ENCODE results near the gene SMIM14. TPM values are rescaled to one million over a fixed set of nuclear protein-coding genes. Genes with fewer than 3 reads are reported as not detected.
"Not testable (repeated sequence)": the region's sequence is repeated elsewhere in the genome, so short reads cannot be mapped to it uniquely, and the experiment has no call there.

Gene SMIM14
- total RNA-seq, 1 experiment from 2014 or later: 48.2 TPM

DNA sequence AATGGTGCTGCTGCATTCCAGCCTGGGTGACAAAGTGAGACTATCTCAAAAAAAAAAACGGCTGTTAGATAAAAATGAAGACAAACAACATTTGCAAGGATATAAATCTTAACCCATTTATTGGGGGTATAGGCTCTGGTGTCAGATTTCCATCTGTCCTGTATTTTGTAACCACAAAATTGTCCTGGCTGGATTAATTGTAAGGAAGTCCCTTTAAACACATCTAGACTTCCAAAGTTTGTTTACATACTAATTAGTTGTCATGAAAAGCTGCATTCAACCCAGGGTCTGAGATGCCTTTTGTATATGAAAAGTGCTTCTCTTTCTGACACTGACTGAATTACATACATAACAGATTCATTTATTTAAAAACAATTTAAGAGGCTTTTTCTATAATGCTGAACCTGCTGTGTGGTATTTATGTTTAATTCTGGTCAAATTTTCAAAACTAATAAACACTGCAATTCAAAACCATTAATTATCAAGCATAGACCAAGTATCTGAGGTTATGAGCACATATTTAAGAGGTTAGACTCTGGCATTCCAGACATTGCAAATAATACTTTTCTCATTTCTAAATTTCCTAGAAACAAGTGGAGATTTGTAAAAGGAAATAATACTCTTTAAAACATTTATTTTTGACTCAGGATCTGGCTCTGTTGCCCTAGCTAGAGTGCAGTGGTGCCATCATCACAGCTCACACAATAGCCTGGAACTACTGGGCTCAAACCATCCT, 93.9 kb downstream of the SMIM14 start:
- BruUV-seq (replicated peaks): no TSS peak
- peaks cover 36% of the 10 kb centered on the region for H3K4me1 ChIP-seq (ENCODE audit: control insufficient read depth, insufficient read depth, low read length)
- H3K36me3 ChIP-seq (ENCODE audit: control insufficient read depth, insufficient read depth, low read length): no peaks in the 10 kb centered on the region; the same call in 1 of the 2 replicates
- peak overlapping the region; percentile 95 for H3K27ac ChIP-seq (ENCODE audit: low read length)
- no peaks in the 10 kb centered on the region for H3K27me3 ChIP-seq (ENCODE audit: control insufficient read depth, insufficient read depth, low read length)
- CTCF ChIA-PET: no interaction called here
- POLR2A ChIA-PET: interaction anchor here (0.6 kb wide), 3 partner anchors 24 to 153 kb away, joined by 4 to 8 read pairs (median 6); no protein-coding TSS in a partner anchor
- intact Hi-C loops (cut with micrococcal nuclease; ENCODE audit: unreplicated experiment): no loop called here
- ATAC-seq (no peak), DNase-seq (ENCODE audit: low read depth, low spot score) (no peak)
- no peaks in the 10 kb centered on the region for H3K9me3 ChIP-seq (ENCODE audit: control insufficient read depth, insufficient read depth, low read depth, low read length)
- no peak overlapping the region for H3K4me3 ChIP-seq (ENCODE audit: low read depth in 2 of 2, low read length in 2 of 2)
- in situ Hi-C loops (cut with HindIII; ENCODE audit: low pct_unique_long_range_greater_than_20kb, low sequenced_read_pairs): no loop called here
- no peak for TF ChIP-seq SIN3A (IDR thresholded peaks at IDR 0.05; ENCODE audit: borderline replicate concordance, insufficient read depth, low read depth, low read length)
- no peak for TF ChIP-seq TCF7L2 (IDR thresholded peaks at IDR 0.05; ENCODE audit: low read depth, low read length)
- TF ChIP-seq, protein P1, sequence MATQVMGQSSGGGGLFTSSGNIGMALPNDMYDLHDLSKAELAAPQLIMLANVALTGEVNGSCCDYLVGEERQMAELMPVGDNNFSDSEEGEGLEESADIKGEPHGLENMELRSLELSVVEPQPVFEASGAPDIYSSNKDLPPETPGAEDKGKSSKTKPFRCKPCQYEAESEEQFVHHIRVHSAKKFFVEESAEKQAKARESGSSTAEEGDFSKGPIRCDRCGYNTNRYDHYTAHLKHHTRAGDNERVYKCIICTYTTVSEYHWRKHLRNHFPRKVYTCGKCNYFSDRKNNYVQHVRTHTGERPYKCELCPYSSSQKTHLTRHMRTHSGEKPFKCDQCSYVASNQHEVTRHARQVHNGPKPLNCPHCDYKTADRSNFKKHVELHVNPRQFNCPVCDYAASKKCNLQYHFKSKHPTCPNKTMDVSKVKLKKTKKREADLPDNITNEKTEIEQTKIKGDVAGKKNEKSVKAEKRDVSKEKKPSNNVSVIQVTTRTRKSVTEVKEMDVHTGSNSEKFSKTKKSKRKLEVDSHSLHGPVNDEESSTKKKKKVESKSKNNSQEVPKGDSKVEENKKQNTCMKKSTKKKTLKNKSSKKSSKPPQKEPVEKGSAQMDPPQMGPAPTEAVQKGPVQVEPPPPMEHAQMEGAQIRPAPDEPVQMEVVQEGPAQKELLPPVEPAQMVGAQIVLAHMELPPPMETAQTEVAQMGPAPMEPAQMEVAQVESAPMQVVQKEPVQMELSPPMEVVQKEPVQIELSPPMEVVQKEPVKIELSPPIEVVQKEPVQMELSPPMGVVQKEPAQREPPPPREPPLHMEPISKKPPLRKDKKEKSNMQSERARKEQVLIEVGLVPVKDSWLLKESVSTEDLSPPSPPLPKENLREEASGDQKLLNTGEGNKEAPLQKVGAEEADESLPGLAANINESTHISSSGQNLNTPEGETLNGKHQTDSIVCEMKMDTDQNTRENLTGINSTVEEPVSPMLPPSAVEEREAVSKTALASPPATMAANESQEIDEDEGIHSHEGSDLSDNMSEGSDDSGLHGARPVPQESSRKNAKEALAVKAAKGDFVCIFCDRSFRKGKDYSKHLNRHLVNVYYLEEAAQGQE (IDR thresholded peaks at IDR 0.05; ENCODE audit: insufficient read depth in 1 of 2, low read depth in 2 of 2, low read length in 1 of 2): no peak
- no peak for TF ChIP-seq POLR2AphosphoS5 (IDR thresholded peaks at IDR 0.05; ENCODE audit: low read depth, low read length)
- TF ChIP-seq, protein P2, sequence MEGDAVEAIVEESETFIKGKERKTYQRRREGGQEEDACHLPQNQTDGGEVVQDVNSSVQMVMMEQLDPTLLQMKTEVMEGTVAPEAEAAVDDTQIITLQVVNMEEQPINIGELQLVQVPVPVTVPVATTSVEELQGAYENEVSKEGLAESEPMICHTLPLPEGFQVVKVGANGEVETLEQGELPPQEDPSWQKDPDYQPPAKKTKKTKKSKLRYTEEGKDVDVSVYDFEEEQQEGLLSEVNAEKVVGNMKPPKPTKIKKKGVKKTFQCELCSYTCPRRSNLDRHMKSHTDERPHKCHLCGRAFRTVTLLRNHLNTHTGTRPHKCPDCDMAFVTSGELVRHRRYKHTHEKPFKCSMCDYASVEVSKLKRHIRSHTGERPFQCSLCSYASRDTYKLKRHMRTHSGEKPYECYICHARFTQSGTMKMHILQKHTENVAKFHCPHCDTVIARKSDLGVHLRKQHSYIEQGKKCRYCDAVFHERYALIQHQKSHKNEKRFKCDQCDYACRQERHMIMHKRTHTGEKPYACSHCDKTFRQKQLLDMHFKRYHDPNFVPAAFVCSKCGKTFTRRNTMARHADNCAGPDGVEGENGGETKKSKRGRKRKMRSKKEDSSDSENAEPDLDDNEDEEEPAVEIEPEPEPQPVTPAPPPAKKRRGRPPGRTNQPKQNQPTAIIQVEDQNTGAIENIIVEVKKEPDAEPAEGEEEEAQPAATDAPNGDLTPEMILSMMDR (IDR thresholded peaks at IDR 0.05): no peak

DNA sequence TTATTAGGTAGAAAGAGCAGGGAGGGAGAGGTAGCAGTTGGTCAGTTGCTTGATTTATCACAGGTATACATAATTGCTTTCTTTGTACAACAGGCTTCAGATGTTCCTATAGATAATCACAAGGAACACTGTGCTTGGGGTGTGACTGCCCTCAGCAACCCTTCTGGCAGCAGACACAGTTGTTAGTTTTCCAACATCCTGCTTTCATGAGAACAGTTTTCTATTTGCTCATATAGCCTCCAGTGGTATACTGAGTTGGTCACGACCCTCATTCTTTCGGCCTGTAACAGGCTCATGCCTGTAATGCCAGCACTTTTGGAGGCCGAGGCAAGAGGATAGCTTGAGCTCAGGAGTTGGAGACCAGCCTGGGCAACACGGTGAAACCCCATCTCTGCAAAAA, 94.6 kb downstream of the SMIM14 start:
- in situ Hi-C loops (cut with HindIII; ENCODE audit: low pct_unique_long_range_greater_than_20kb, low sequenced_read_pairs); intact Hi-C loops (cut with micrococcal nuclease; ENCODE audit: unreplicated experiment); H3K4me3 ChIP-seq (ENCODE audit: low read depth in 2 of 2, low read length in 2 of 2); H3K36me3 ChIP-seq (ENCODE audit: control insufficient read depth, insufficient read depth, low read length); DNase-seq (ENCODE audit: low read depth, low spot score); BruUV-seq (replicated peaks); H3K9me3 ChIP-seq (ENCODE audit: control insufficient read depth, insufficient read depth, low read depth, low read length); CTCF ChIA-PET; ATAC-seq; H3K27me3 ChIP-seq (ENCODE audit: control insufficient read depth, insufficient read depth, low read length): not testable (repeated sequence)
- POLR2A ChIA-PET: interaction anchor here (0.6 kb wide), 1 partner anchor 154 kb away, joined by 8 read pairs; no protein-coding TSS in a partner anchor
- H3K27ac ChIP-seq (ENCODE audit: low read length): peak overlapping the region; percentile 95
- H3K4me1 ChIP-seq (ENCODE audit: control insufficient read depth, insufficient read depth, low read length): peaks cover 39% of the 10 kb centered on the region

DNA sequence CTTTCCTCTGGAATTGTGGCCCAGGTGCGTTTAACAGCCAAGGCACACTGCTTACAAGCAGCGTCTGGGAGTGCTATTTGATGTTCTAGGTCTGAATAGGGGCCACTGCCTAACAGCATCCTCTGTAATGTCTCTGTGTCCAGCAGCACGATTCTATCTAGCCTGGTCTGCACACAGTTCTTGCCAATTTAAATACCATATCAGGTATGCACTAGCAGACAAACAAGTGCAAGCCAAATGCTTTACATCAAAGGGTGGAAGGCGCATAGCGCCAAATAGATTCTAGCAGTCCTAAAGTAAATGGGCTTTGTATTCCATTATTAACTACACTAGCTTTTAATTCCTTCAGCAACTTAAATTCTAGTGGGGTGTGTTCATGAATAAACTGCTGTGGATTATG, 95.6 kb downstream of the SMIM14 start:
- no peaks in the 10 kb centered on the region for H3K9me3 ChIP-seq (ENCODE audit: control insufficient read depth, insufficient read depth, low read depth, low read length)
- ATAC-seq (no peak), DNase-seq (ENCODE audit: low read depth, low spot score) (no peak)
- TF ChIP-seq POLR2AphosphoS5 (IDR thresholded peaks at IDR 0.05; ENCODE audit: low read depth, low read length): no peak
- no peak for TF ChIP-seq SIN3A (IDR thresholded peaks at IDR 0.05; ENCODE audit: borderline replicate concordance, insufficient read depth, low read depth, low read length)
- TF ChIP-seq, protein P1 (IDR thresholded peaks at IDR 0.05; ENCODE audit: insufficient read depth in 1 of 2, low read depth in 2 of 2, low read length in 1 of 2): no peak
- no peak for TF ChIP-seq TCF7L2 (IDR thresholded peaks at IDR 0.05; ENCODE audit: low read depth, low read length)
- TF ChIP-seq, protein P2 (IDR thresholded peaks at IDR 0.05): no peak
- POLR2A ChIA-PET: interaction anchor here (0.5 to 1.2 kb wide), 3 partner anchors 16 to 263 kb away, joined by 3 to 6 read pairs (median 3); partner anchors contain the start of gene UGDH
- H3K4me1 ChIP-seq (ENCODE audit: control insufficient read depth, insufficient read depth, low read length): peaks cover 44% of the 10 kb centered on the region
- H3K27me3 ChIP-seq (ENCODE audit: control insufficient read depth, insufficient read depth, low read length): no peaks in the 10 kb centered on the region
- in situ Hi-C loops (cut with HindIII; ENCODE audit: low pct_unique_long_range_greater_than_20kb, low sequenced_read_pairs) (no loop called here), intact Hi-C loops (cut with micrococcal nuclease; ENCODE audit: unreplicated experiment) (no loop called here)
- H3K36me3 ChIP-seq (ENCODE audit: control insufficient read depth, insufficient read depth, low read length): no peaks in the 10 kb centered on the region
- H3K4me3 ChIP-seq (ENCODE audit: low read depth in 2 of 2, low read length in 2 of 2): no peak overlapping the region
- CTCF ChIA-PET: interaction anchor here (0.6 kb wide), 1 partner anchor 10 kb away, joined by 4 read pairs; no protein-coding TSS in a partner anchor
- no TSS peak for BruUV-seq (replicated peaks)
- H3K27ac ChIP-seq (ENCODE audit: low read length): peak overlapping the region; percentile 95
